NCI-H526 (cell line): ENCODE data around the gene MTA2.
"Not testable (repeated sequence)": the region's sequence is repeated elsewhere in the genome, so short reads cannot be mapped to it uniquely, and the experiment has no call there.

Source experiments
- DNase-seq, 2 experiments: peaks; one replicate each; lab custom pipeline; 2025; lab: John Stamatoyannopoulos, UW

The MTA2 gene

GRCh38 chr11:62566247-62566646, 35.4 kb downstream of the MTA2 start:
- no peak for DNase-seq

GRCh38 chr11:62565100-62565802, 36.4 kb downstream of the MTA2 start:
- no peak for DNase-seq

DNA sequence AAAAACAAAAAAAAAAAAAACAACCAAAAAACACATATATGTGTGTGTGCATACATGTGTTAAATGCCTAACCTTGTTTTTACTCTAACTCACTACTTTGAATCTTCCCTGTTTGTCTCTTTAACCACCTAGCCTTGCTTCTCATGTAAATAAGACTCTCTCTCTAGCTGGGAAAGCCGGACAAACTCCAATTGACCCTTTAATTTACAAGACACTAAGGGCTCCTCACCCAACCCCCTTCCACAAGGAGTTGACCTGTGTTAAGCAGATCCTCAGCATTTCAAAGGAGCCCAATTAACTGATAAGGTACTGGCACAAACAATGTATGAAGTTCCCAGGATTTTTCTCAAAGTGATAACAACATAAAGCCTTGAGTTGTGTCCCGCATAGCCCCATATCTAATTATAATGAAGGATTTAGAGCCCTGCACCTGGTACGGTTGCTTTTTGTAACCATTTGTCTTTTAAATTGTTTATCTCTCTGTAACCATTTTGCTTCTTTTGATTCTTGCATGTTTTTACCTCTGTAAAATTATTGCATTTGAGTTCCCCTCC, 39.9 kb downstream of the MTA2 start:
- not testable (repeated sequence) for DNase-seq

GRCh38 chr11:62560566-62561103, 41.0 kb downstream of the MTA2 start:
- peak; percentile 70 to 90 for DNase-seq

GRCh38 chr11:62559626-62560025, 42.0 kb downstream of the MTA2 start:
- not testable (repeated sequence) for DNase-seq

DNA sequence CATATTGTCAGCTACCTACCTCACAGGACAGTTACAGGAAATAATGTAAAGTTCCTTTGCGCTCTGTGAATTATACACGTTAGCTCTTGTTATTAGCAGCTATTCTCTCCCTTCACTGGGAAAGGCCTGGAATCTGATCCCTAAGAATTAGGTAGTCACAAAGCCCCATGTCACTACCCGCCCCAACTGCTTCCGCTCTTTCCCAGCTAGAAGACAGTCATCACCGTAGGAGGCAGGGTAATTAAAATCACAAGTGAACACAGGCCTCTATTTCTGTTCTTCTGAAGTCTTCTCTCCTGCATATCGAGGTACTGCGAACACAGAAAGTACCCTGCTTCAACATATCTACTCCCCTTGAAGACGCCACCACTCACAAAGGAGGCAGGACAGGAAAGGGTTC, 42.5 kb downstream of the MTA2 start:
- DNase-seq: no peak

GRCh38 chr11:62558669-62559068, 43.0 kb downstream of the MTA2 start:
- no peak for DNase-seq

- no peak for DNase-seq
Observed at GRCh38 chr11:62556875-62557631, 44.6 kb downstream of the MTA2 start.

DNA sequence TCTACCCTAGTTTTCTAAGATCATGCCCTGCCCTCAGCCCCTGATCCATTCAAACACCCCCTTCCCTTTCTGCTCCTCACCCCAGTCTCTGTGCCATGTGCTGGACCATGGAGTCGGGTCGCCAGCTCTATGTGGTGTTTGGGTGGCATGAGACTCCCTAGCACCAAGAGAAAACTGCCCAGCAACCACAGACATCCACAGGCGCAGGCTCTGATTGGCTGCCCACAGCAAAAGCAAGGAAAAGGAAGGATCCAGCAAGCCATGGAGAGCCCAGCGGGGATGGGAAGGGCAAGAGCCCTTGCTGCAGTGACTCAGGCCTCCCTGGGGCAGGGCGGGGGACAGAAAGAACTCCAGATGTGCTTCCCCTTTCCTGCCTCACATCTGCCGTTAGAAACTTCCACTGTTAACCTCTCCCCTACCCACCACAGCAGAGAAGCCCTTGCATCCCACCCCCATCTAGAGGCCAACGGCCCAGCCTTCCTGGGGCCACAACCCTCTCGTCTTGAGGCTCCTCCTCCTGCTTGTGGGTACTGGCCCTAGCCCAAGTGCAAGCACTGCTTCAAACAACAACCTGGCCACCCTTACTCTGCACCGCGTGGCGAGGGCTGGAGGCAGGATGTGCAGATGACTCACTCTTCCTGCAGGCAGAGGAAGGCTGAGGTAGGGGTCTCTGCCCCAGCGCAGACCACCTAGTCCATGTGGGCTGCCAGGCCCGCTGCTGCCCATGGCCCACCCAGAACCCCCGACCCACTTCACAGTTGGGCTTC, 45.4 kb downstream of the MTA2 start:
- DNase-seq: peak; percentile 79 to 95

GRCh38 chr11:62555464-62556107, 46.1 kb downstream of the MTA2 start:
- peak in 1 of 2 experiments; percentile 46 for DNase-seq

DNA sequence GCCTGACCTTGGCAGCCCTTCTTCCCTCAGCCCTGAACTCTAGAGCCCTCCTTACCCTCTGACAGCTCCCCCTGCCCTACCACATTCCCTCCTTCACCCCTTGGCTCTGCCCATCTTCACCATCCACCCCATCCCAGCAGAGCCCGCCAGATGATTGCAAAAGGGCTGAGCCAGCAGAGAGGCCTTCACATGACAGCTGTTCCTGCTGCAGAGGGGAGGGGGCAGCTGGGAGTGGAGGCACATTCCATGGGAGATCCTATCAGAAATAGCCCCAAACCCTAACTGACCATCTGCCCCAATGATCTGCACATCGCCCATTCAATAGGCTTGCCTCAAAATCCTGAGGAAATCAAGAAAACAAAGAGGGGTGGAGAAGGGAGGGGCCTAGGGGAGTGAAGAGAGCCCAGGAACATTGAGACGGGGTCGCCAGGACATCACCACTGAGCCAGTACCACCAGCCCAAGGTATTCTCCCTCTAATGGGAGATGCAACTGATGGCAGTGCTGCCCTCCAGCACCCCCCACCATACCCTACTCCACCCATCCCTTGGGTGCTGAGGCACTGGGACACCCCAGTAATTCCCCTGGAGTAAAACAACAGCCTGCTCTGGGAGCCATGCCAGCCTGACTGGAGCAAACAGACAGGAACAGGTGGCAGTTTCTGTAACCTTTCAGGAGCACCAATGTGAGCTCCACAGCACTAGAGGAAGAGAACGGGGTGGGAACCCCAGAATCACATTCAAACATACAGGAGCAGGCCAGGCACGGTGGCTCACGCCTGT, 47.1 kb downstream of the MTA2 start:
- DNase-seq: no peak

DNA sequence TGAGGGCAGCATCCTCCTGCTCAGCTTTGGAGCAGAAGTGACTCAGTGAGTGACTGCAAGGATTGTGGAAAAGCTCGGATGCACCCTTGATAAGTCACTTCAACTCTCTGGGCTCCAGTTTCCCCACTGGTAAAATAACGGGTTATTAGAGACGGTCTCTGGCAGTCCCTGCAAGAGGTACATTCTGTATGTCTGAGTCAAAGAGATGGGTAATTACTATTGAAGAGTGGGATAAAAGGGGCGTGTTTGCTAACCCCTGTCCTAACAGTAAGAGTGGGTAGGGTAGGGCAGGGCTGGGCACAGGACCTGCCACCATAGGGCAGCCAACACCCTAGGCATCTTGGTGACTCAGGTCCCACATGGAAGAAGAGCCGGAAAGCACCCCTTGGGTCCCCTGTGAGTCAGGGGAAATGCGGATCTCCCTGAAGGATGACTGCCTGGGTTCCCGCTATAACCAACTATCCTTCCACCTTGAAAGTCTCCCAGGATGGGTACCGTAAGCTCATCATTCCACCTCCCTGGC, 47.8 kb downstream of the MTA2 start:
- no peak for DNase-seq

- peak in 1 of 2 experiments; percentile 50 for DNase-seq
Observed at GRCh38 chr11:62553080-62553838, 48.4 kb downstream of the MTA2 start.

- no peak for DNase-seq
Observed at GRCh38 chr11:62552485-62553079, 49.1 kb downstream of the MTA2 start.

GRCh38 chr11:62550478-62550877, 51.2 kb downstream of the MTA2 start:
- not testable (repeated sequence) for DNase-seq

GRCh38 chr11:62548545-62549335, 52.9 kb downstream of the MTA2 start:
- DNase-seq: no peak

DNA sequence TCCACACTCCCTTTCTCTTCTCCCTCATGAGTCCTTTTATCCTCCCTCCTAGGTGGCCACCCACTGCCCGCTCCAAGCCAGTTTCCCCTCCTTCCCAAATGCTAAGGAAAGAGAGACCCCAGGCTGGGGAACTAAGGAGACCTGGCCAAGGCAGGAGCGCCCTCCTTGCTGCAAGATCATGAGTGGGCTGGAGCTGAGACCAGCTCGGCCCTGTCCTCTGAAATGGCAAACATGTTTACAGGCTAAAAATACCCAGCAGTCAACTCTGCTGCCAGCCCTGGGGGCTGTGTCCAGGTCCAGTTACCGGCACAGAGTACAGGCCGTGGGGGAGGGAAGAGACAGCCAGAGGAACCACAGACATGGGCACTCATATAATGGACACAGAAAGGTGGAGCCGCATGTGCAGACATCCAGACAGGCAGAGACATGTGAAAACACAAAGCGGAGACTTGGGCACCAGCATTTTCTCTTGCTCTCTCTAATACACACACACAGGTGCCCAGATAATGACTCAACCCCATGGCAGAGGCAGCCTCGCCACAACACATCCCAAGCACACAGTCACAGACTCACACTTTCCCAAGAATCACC, 53.9 kb downstream of the MTA2 start:
- DNase-seq: peak in 1 of 2 experiments; percentile 63
